K562 (cell line): ENCODE measurements around the gene FZD10. TPM values are rescaled to one million over a fixed set of nuclear protein-coding genes. Genes with fewer than 3 reads are reported as not detected.

Experiments
- ATAC-seq: fragments of 200-7000 bp; cut with Tn5 transposase; 3 replicates; pipeline ENCODE4 v1.9.1; 2020; ENCODE audit warnings: moderate library complexity
- BruUV-seq: library from RNA; stranded (reverse); fragments of 400-500 nt; replicated peaks from 2 replicates; lab custom pipeline; 2021; lab: Mats Ljungman, UMichigan
- CTCF ChIA-PET: fragments of 300-600 bp; formaldehyde crosslinking; extraction: SDS; loops from one replicate; lab custom pipeline; 2021; ENCODE audit warnings: low intra/inter-chr PET ratio; lab: Yijun Ruan, JAX
- POLR2A ChIA-PET: fragments of 300-600, 350-650 bp; sonication (Branson Sonifier 250); formaldehyde crosslinking; extraction: SDS; loops from one replicate; lab custom pipeline; 2021; ENCODE audit warnings: antibody characterized with exemption, inconsistent platforms; lab: Yijun Ruan, JAX
- DNase-seq, 4 experiments: peaks; one replicate each; pipeline versions ENCODE4 v3.0.0 to v3.0.0-alpha.2; 2011 to 2018; ENCODE audit warnings: low spot score in 3 of 4, mixed read lengths in 3 of 4; ENCODE audit errors: extremely low read depth in 1 of 4
- FAIRE-seq: peaks from 2 replicates; lab custom pipeline; 2011; peaks lifted over from hg19 to GRCh38; lab: Jason Lieb, UNC
- H2AFZ ChIP-seq: 2 replicates; pipeline ENCODE4 v1.6.0; 2011; ENCODE audit warnings: low read depth, low read length, control low read depth, inconsistent platforms
- H3K27ac ChIP-seq: fragments of 200-600 bp; 3 replicates; pipeline ENCODE4 v1.8.0; 2011; ENCODE audit warnings: low read depth, mild to moderate bottlenecking, control low read depth, inconsistent platforms, low read length, moderate library complexity, mixed read lengths; ENCODE audit errors: extremely low read depth
- H3K27me3 ChIP-seq, 2 experiments: fragments of 300-600 bp in 1 of 2; 2 replicates in 1 of 2; 3 replicates in 1 of 2; pipeline versions ENCODE4 v1.6.0 to v1.8.0; 2011; ENCODE audit warnings: inconsistent platforms in 2 of 2, low read length in 2 of 2, mild to moderate bottlenecking in 1 of 2, mixed read lengths in 1 of 2, moderate library complexity in 1 of 2; ENCODE audit not compliant: control insufficient read depth in 2 of 2, insufficient read depth in 2 of 2
- H3K36me3 ChIP-seq: fragments of 300-600 bp; 3 replicates; pipeline ENCODE4 v1.8.0; 2011; ENCODE audit warnings: mild to moderate bottlenecking, low read length, inconsistent platforms; ENCODE audit not compliant: control insufficient read depth, insufficient read depth
- H3K4me1 ChIP-seq, 2 experiments: fragments of 200-600 bp in 1 of 2; replicated peaks in 1 of 2; 2 replicates in 1 of 2; 3 replicates in 1 of 2; pipeline versions ENCODE4 v1.5.1 to v1.8.0; 2011; ENCODE audit warnings: inconsistent platforms in 2 of 2, low read length in 2 of 2, mild to moderate bottlenecking in 1 of 2, mixed read lengths in 1 of 2, moderate library complexity in 1 of 2; ENCODE audit not compliant: control insufficient read depth in 2 of 2, insufficient read depth in 2 of 2
- H3K4me2 ChIP-seq: 2 replicates; pipeline ENCODE4 v1.6.1; 2011; ENCODE audit warnings: low read length, control low read depth, inconsistent platforms, mixed read lengths; ENCODE audit not compliant: insufficient read depth
- H3K4me3 ChIP-seq: fragments of 200-600 bp; sonication (generic), shearing (Covaris generic); 2 replicates; pipeline ENCODE4 v1.5.1; 2016; ENCODE audit warnings: control low read depth, inconsistent platforms
- H3K79me2 ChIP-seq: fragments of 200-600 bp; 3 replicates; pipeline ENCODE4 v1.8.0; 2011; ENCODE audit warnings: low read length, inconsistent platforms; ENCODE audit not compliant: control insufficient read depth, insufficient read depth
- H3K9ac ChIP-seq, 2 experiments: 2 replicates each; pipeline versions ENCODE4 v1.6.0 to v1.6.1; 2011; ENCODE audit warnings: low read depth in 2 of 2, low read length in 2 of 2, control low read depth in 1 of 2, inconsistent platforms in 1 of 2, mild to moderate bottlenecking in 1 of 2, mixed read lengths in 1 of 2; ENCODE audit not compliant: insufficient read depth in 1 of 2
- H3K9me1 ChIP-seq: one replicate; pipeline ENCODE4 v1.6.0; 2011; ENCODE audit warnings: inconsistent platforms, mild to moderate bottlenecking, low read length, moderate library complexity; ENCODE audit not compliant: control insufficient read depth, insufficient read depth
- H3K9me3 ChIP-seq: replicated peaks from 2 replicates; pipeline ENCODE4 v1.5.1; 2011; ENCODE audit warnings: low read depth, low read length, inconsistent platforms; ENCODE audit not compliant: control insufficient read depth, insufficient read depth
- H4K20me1 ChIP-seq: replicated peaks from 2 replicates; pipeline ENCODE4 v1.6.1; 2011; ENCODE audit warnings: low read length, inconsistent platforms, mixed read lengths; ENCODE audit not compliant: control insufficient read depth, insufficient read depth
- CBX2 ChIP-seq: fragments of 200-600 bp; sonication (generic); IDR thresholded peaks from one replicate; pipeline ENCODE4 v1.6.1; 2012; ENCODE audit warnings: mild to moderate bottlenecking, low read length, inconsistent platforms; ENCODE audit not compliant: insufficient read depth, poor library complexity, severe bottlenecking
- CTBP1 ChIP-seq: fragments of 450-650 bp; IDR thresholded peaks from 2 replicates; pipeline ENCODE4 v1.6.1; 2016; ENCODE audit warnings: borderline replicate concordance
- NEUROD1 ChIP-seq: fragments of 150-350 bp; IDR thresholded peaks from 2 replicates; pipeline ENCODE4 v1.6.1; 2014; ENCODE audit warnings: borderline replicate concordance, low read length, low read depth; ENCODE audit not compliant: partially characterized antibody
- ZNF75A ChIP-seq: fragments of 450-650 bp; formaldehyde crosslinking; IDR thresholded peaks from 2 replicates; pipeline ENCODE4 v1.4.0; 2020; ENCODE audit warnings: mild to moderate bottlenecking
- WGBS: fragments of 100-300 bp; shearing (Covaris generic); methylation state at CpG from one replicate; pipeline ENCODE4 v1.1.6; 2016; ENCODE audit warnings: low coverage, mixed read lengths; ENCODE audit not compliant: insufficient coverage; ENCODE audit errors: missing lambda C conversion rate; 5-methylcytosine and 5-hydroxymethylcytosine counted together
- in situ Hi-C: fragments of 300-500 bp; cut with MboI; formaldehyde crosslinking; loops from 4 replicates; pipeline ENCODE4 v1.15.0; 2018; ENCODE audit warnings: inconsistent platforms, mixed read lengths
- intact Hi-C: fragments of 100-400 bp; cut with micrococcal nuclease; formaldehyde crosslinking; loops from 2 replicates; pipeline ENCODE4 v1.14.2; 2022
- polyA plus RNA-seq, 8 experiments: library from polyadenylated mRNA; depleted of rRNA in 4 of 8; stranded (reverse) in 5 of 8; unstranded in 3 of 8; fragments of >200 nt; fragmentation: Nextera tagmentation in 2 of 8; fragmentation: Illumina TruSeq in 1 of 8; extraction: Ambion mirVana in 2 of 8; extraction: Trizol in 1 of 8; gene quantifications; 2 replicates each; pipeline versions ENCODE4 v1.2.1 to v1.2.3, GENCODE V29; 2011 to 2014; ENCODE audit warnings: inconsistent platforms in 1 of 8, missing spikeins in 1 of 8
- total RNA-seq, 7 experiments: library from RNA; depleted of rRNA in 6 of 7; stranded (reverse); fragments of >200 nt in 6 of 7; fragmentation: Illumina TruSeq in 2 of 7; extraction: Trizol in 2 of 7; gene quantifications; 2 replicates each; pipeline versions ENCODE4 v1.2.1 to v1.2.3, GENCODE V29; 2011 to 2021; ENCODE audit warnings: low replicate concordance in 1 of 7
- TF ChIP-seq, protein P1 (sequence below): fragments of 250-450 bp; sonication (Bioruptor Pico); IDR thresholded peaks from 2 replicates; pipeline ENCODE4 v1.8.0; 2021; ENCODE audit warnings: moderate library complexity, mild to moderate bottlenecking, inconsistent platforms
- TF ChIP-seq, protein P2 (sequence below): fragments of 450-650 bp; IDR thresholded peaks from 2 replicates; pipeline ENCODE4 v1.6.1; 2016; ENCODE audit warnings: borderline replicate concordance

The FZD10 gene
- total and polyA plus RNA-seq, 9 of the 15 experiments (the other 6 are each of a cell fraction or from before 2014, with no cell fraction given) = not detected

DNA sequence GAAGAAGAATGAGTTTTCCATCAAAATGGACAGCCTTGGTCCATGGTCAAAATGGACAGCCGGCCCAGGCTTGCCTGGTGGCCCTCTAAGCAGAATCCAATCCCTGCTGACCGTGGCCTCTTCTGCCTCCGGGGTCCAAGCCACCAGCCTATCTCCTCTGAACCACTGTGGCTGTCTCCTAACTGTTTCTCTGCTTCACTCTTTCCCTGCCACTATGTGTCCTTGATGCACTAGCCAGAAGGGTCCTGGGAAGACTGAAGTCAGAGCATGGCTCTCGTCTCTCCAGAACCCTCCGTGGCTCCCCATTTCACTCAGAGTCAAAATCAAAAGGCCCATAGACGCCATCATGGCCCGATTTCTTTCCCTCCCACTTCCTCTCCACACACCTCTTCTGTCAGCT, 8.5 kb upstream of the FZD10 start (continued):
- TF ChIP-seq NEUROD1 (no peak), CTBP1 (no peak), CBX2 (no peak)
- TF ChIP-seq, protein P1, sequence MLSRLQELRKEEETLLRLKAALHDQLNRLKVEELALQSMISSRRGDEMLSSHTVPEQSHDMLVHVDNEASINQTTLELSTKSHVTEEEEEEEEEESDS (CRISPR knock-in tag) = no peak

DNA sequence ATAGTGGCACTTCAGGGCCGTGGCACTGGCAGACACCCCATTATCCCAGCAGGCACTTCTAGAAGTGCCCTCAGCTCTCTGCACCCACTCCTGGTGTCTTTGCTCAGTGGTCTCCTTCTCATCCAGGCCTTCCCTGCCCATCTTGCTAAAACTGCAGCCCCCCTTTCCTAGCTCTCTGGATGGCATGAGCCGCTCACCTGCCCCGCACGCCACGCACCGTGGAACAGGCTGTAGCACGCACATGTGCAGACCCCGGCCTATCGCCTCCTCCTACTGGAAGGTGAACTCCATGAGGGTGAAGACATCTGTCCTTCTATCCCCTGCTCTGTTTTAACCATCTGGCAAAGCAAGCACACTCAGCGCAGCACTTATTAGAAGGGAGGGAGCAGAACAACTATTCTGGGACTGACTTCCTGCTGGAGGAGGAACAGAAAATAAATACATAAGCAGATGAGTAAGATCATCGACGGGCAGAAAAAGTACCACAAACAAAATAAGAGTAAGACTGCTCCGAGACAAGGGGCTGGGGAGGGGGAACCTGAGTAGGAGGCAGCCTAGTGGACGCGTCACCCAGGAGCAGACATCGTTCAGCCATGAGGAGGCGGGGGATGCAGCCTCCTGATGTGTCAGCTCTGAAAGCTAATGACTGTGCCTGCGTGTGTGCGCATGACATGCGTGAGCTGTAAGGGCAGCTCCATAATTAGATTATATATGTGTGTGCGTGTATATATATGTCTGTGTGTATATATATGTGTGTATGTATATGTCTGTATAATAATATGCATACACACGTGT, 7.8 kb upstream of the FZD10 start:
- Histone ChIP-seq H3K4me1 (no peaks in the 10 kb centered on the region), H3K9me1 (peaks cover 2% of the 10 kb centered on the region), H3K79me2 (no peaks in the 10 kb centered on the region), H2AFZ (no peak overlapping the region), H4K20me1 (0 out of 2 replicates have a peak, but pooled peaks cover 3% of the 10 kb centered on the region), H3K27ac (no peak overlapping the region), H3K4me3 (no peak overlapping the region), H3K9me3 (no peaks in the 10 kb centered on the region), H3K27me3 (peaks cover 2 to 25% of the 10 kb centered on the region in 2 experiments; a peak in 4 of 5 replicates), H3K9ac (no peak overlapping the region), H3K36me3 (no peaks in the 10 kb centered on the region), H3K4me2 (no peak overlapping the region)
- TF ChIP-seq ZNF75A (CRISPR knock-in tag) = no peak
- TF ChIP-seq, protein P2, sequence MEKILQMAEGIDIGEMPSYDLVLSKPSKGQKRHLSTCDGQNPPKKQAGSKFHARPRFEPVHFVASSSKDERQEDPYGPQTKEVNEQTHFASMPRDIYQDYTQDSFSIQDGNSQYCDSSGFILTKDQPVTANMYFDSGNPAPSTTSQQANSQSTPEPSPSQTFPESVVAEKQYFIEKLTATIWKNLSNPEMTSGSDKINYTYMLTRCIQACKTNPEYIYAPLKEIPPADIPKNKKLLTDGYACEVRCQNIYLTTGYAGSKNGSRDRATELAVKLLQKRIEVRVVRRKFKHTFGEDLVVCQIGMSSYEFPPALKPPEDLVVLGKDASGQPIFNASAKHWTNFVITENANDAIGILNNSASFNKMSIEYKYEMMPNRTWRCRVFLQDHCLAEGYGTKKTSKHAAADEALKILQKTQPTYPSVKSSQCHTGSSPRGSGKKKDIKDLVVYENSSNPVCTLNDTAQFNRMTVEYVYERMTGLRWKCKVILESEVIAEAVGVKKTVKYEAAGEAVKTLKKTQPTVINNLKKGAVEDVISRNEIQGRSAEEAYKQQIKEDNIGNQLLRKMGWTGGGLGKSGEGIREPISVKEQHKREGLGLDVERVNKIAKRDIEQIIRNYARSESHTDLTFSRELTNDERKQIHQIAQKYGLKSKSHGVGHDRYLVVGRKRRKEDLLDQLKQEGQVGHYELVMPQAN = no peak
- ATAC-seq (no peak), FAIRE-seq (no peak), DNase-seq (peak in 1 of 4 experiments; percentile 2)
- in situ Hi-C loops (no loop called here), intact Hi-C loops (no loop called here)
- 2% methylated on average over 22 of the region's 22 CpGs for WGBS
- CTCF ChIA-PET = no interaction called here
- POLR2A ChIA-PET = no interaction called here
- BruUV-seq = no TSS peak
